K562 (cell line): ENCODE measurements around the gene TNFSF15. TPM values are rescaled to one million over a fixed set of nuclear protein-coding genes. Genes with fewer than 3 reads are reported as not detected.
"Not testable (repeated sequence)": the region's sequence is repeated elsewhere in the genome, so short reads cannot be mapped to it uniquely, and the experiment has no call there.

Experiments
- ATAC-seq: fragments of 200-7000 bp; cut with Tn5 transposase; 3 replicates; pipeline ENCODE4 v1.9.1; 2020; ENCODE audit warnings: moderate library complexity
- BruUV-seq: library from RNA; stranded (reverse); fragments of 400-500 nt; replicated peaks from 2 replicates; lab custom pipeline; 2021; lab: Mats Ljungman, UMichigan
- CTCF ChIA-PET: fragments of 300-600 bp; formaldehyde crosslinking; extraction: SDS; loops from one replicate; lab custom pipeline; 2021; ENCODE audit warnings: low intra/inter-chr PET ratio; lab: Yijun Ruan, JAX
- POLR2A ChIA-PET: fragments of 300-600, 350-650 bp; sonication (Branson Sonifier 250); formaldehyde crosslinking; extraction: SDS; loops from one replicate; lab custom pipeline; 2021; ENCODE audit warnings: antibody characterized with exemption, inconsistent platforms; lab: Yijun Ruan, JAX
- DNase-seq, 4 experiments: peaks; one replicate each; pipeline versions ENCODE4 v3.0.0 to v3.0.0-alpha.2; 2011 to 2018; ENCODE audit warnings: low spot score in 3 of 4, mixed read lengths in 3 of 4; ENCODE audit errors: extremely low read depth in 1 of 4
- FAIRE-seq: peaks from 2 replicates; lab custom pipeline; 2011; peaks lifted over from hg19 to GRCh38; lab: Jason Lieb, UNC
- H2AFZ ChIP-seq: 2 replicates; pipeline ENCODE4 v1.6.0; 2011; ENCODE audit warnings: low read depth, low read length, control low read depth, inconsistent platforms
- H3K27ac ChIP-seq: fragments of 200-600 bp; 3 replicates; pipeline ENCODE4 v1.8.0; 2011; ENCODE audit warnings: low read depth, mild to moderate bottlenecking, control low read depth, inconsistent platforms, low read length, moderate library complexity, mixed read lengths; ENCODE audit errors: extremely low read depth
- H3K27me3 ChIP-seq, 2 experiments: fragments of 300-600 bp in 1 of 2; 2 replicates in 1 of 2; 3 replicates in 1 of 2; pipeline versions ENCODE4 v1.6.0 to v1.8.0; 2011; ENCODE audit warnings: inconsistent platforms in 2 of 2, low read length in 2 of 2, mild to moderate bottlenecking in 1 of 2, mixed read lengths in 1 of 2, moderate library complexity in 1 of 2; ENCODE audit not compliant: control insufficient read depth in 2 of 2, insufficient read depth in 2 of 2
- H3K36me3 ChIP-seq: fragments of 300-600 bp; 3 replicates; pipeline ENCODE4 v1.8.0; 2011; ENCODE audit warnings: mild to moderate bottlenecking, low read length, inconsistent platforms; ENCODE audit not compliant: control insufficient read depth, insufficient read depth
- H3K4me1 ChIP-seq, 2 experiments: fragments of 200-600 bp in 1 of 2; replicated peaks in 1 of 2; 2 replicates in 1 of 2; 3 replicates in 1 of 2; pipeline versions ENCODE4 v1.5.1 to v1.8.0; 2011; ENCODE audit warnings: inconsistent platforms in 2 of 2, low read length in 2 of 2, mild to moderate bottlenecking in 1 of 2, mixed read lengths in 1 of 2, moderate library complexity in 1 of 2; ENCODE audit not compliant: control insufficient read depth in 2 of 2, insufficient read depth in 2 of 2
- H3K4me2 ChIP-seq: 2 replicates; pipeline ENCODE4 v1.6.1; 2011; ENCODE audit warnings: low read length, control low read depth, inconsistent platforms, mixed read lengths; ENCODE audit not compliant: insufficient read depth
- H3K4me3 ChIP-seq: fragments of 200-600 bp; sonication (generic), shearing (Covaris generic); 2 replicates; pipeline ENCODE4 v1.5.1; 2016; ENCODE audit warnings: control low read depth, inconsistent platforms
- H3K79me2 ChIP-seq: fragments of 200-600 bp; 3 replicates; pipeline ENCODE4 v1.8.0; 2011; ENCODE audit warnings: low read length, inconsistent platforms; ENCODE audit not compliant: control insufficient read depth, insufficient read depth
- H3K9ac ChIP-seq, 2 experiments: 2 replicates each; pipeline versions ENCODE4 v1.6.0 to v1.6.1; 2011; ENCODE audit warnings: low read depth in 2 of 2, low read length in 2 of 2, control low read depth in 1 of 2, inconsistent platforms in 1 of 2, mild to moderate bottlenecking in 1 of 2, mixed read lengths in 1 of 2; ENCODE audit not compliant: insufficient read depth in 1 of 2
- H3K9me1 ChIP-seq: one replicate; pipeline ENCODE4 v1.6.0; 2011; ENCODE audit warnings: inconsistent platforms, mild to moderate bottlenecking, low read length, moderate library complexity; ENCODE audit not compliant: control insufficient read depth, insufficient read depth
- H3K9me3 ChIP-seq: replicated peaks from 2 replicates; pipeline ENCODE4 v1.5.1; 2011; ENCODE audit warnings: low read depth, low read length, inconsistent platforms; ENCODE audit not compliant: control insufficient read depth, insufficient read depth
- H4K20me1 ChIP-seq: replicated peaks from 2 replicates; pipeline ENCODE4 v1.6.1; 2011; ENCODE audit warnings: low read length, inconsistent platforms, mixed read lengths; ENCODE audit not compliant: control insufficient read depth, insufficient read depth
- FIP1L1 ChIP-seq: fragments of 200-400 bp; formaldehyde crosslinking; IDR thresholded peaks from 2 replicates; pipeline ENCODE4 v1.6.1; 2018; ENCODE audit warnings: mild to moderate bottlenecking, low read depth, low read length; ENCODE audit not compliant: poor library complexity, severe bottlenecking
- MTF1 ChIP-seq: fragments of 250-450 bp; sonication (Bioruptor Pico); IDR thresholded peaks from 2 replicates; pipeline ENCODE4 v1.9.0; 2021; ENCODE audit warnings: moderate library complexity, mild to moderate bottlenecking, inconsistent platforms, borderline replicate concordance
- PCBP2 ChIP-seq: fragments of 200-400 bp; formaldehyde crosslinking; IDR thresholded peaks from 2 replicates; pipeline ENCODE4 v1.6.1; 2018; ENCODE audit warnings: low read length, low read depth, mild to moderate bottlenecking, moderate library complexity; ENCODE audit not compliant: poor library complexity, severe bottlenecking
- POLR3G ChIP-seq: IDR thresholded peaks from 2 replicates; pipeline ENCODE4 v1.6.1; 2011; ENCODE audit not compliant: insufficient read length, insufficient replicate concordance; ENCODE audit errors: extremely low read depth
- TCF3 ChIP-seq: sonication (generic); formaldehyde crosslinking; IDR thresholded peaks from 2 replicates; pipeline ENCODE4 v1.4.0; 2020; ENCODE audit warnings: mild to moderate bottlenecking, missing genetic modification reagents
- ZNF121 ChIP-seq: sonication (generic); formaldehyde crosslinking; conservative IDR thresholded peaks from 2 replicates; pipeline ENCODE4 v1.8.0; 2022; ENCODE audit warnings: missing genetic modification reagents
- ZNF57 ChIP-seq: fragments of 450-650 bp; formaldehyde crosslinking; IDR thresholded peaks from 2 replicates; pipeline ENCODE4 v1.4.0; 2020; ENCODE audit warnings: mild to moderate bottlenecking, moderate library complexity
- ZNF696 ChIP-seq: fragments of 250-450 bp; sonication (Bioruptor Pico); conservative IDR thresholded peaks from 2 replicates; pipeline ENCODE4 v1.4.0; 2020; ENCODE audit warnings: mild to moderate bottlenecking, moderate library complexity
- WGBS: fragments of 100-300 bp; shearing (Covaris generic); methylation state at CpG from one replicate; pipeline ENCODE4 v1.1.6; 2016; ENCODE audit warnings: low coverage, mixed read lengths; ENCODE audit not compliant: insufficient coverage; ENCODE audit errors: missing lambda C conversion rate; 5-methylcytosine and 5-hydroxymethylcytosine counted together
- in situ Hi-C: fragments of 300-500 bp; cut with MboI; formaldehyde crosslinking; loops from 4 replicates; pipeline ENCODE4 v1.15.0; 2018; ENCODE audit warnings: inconsistent platforms, mixed read lengths
- intact Hi-C: fragments of 100-400 bp; cut with micrococcal nuclease; formaldehyde crosslinking; loops from 2 replicates; pipeline ENCODE4 v1.14.2; 2022
- polyA plus RNA-seq, 8 experiments: library from polyadenylated mRNA; depleted of rRNA in 4 of 8; stranded (reverse) in 5 of 8; unstranded in 3 of 8; fragments of >200 nt; fragmentation: Nextera tagmentation in 2 of 8; fragmentation: Illumina TruSeq in 1 of 8; extraction: Ambion mirVana in 2 of 8; extraction: Trizol in 1 of 8; gene quantifications; 2 replicates each; pipeline versions ENCODE4 v1.2.1 to v1.2.3, GENCODE V29; 2011 to 2014; ENCODE audit warnings: inconsistent platforms in 1 of 8, missing spikeins in 1 of 8
- total RNA-seq, 7 experiments: library from RNA; depleted of rRNA in 6 of 7; stranded (reverse); fragments of >200 nt in 6 of 7; fragmentation: Illumina TruSeq in 2 of 7; extraction: Trizol in 2 of 7; gene quantifications; 2 replicates each; pipeline versions ENCODE4 v1.2.1 to v1.2.3, GENCODE V29; 2011 to 2021; ENCODE audit warnings: low replicate concordance in 1 of 7
- TF ChIP-seq, protein P1 (sequence below): fragments of 450-650 bp; formaldehyde crosslinking; IDR thresholded peaks from 2 replicates; pipeline ENCODE4 v1.4.0; 2020; ENCODE audit warnings: mild to moderate bottlenecking, moderate library complexity
- TF ChIP-seq, protein P2 (sequence below): sonication (generic); formaldehyde crosslinking; IDR thresholded peaks from 2 replicates; pipeline ENCODE4 v1.8.0; 2022; ENCODE audit warnings: missing genetic modification reagents, mild to moderate bottlenecking, borderline replicate concordance

The TNFSF15 gene
- total and polyA plus RNA-seq, 9 of the 15 experiments (the other 6 are each of a cell fraction or from before 2014, with no cell fraction given): not detected

DNA sequence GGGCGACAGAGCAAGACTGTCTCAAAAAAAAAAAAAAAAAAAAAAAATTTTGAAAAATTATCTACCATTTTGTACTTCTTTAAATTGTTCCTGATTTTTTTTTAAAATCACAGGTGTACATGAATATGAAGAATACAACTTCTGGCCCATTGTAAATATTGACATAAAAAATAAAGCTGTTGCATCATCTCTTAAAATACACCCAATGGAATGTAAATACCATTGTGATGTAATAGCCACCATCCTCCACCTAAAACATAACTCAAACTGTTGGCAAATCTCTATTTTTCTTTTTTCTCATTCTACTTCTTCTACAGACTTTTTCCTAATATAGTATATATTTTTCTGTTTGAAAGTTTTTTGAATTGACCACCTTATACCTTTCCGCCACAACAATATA lies 62.9 kb downstream of the TNFSF15 start (continued):
- TF ChIP-seq, protein P1, sequence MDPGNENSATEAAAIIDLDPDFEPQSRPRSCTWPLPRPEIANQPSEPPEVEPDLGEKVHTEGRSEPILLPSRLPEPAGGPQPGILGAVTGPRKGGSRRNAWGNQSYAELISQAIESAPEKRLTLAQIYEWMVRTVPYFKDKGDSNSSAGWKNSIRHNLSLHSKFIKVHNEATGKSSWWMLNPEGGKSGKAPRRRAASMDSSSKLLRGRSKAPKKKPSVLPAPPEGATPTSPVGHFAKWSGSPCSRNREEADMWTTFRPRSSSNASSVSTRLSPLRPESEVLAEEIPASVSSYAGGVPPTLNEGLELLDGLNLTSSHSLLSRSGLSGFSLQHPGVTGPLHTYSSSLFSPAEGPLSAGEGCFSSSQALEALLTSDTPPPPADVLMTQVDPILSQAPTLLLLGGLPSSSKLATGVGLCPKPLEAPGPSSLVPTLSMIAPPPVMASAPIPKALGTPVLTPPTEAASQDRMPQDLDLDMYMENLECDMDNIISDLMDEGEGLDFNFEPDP (CRISPR knock-in tag): no peak
- no peak for TF ChIP-seq FIP1L1
- no peak for TF ChIP-seq TCF3 (CRISPR knock-in tag)
- TF ChIP-seq ZNF121 (CRISPR knock-in tag): no peak
- TF ChIP-seq ZNF57 (CRISPR knock-in tag): no peak
- no peak for TF ChIP-seq POLR3G
- TF ChIP-seq PCBP2: no peak
- TF ChIP-seq, protein P2, sequence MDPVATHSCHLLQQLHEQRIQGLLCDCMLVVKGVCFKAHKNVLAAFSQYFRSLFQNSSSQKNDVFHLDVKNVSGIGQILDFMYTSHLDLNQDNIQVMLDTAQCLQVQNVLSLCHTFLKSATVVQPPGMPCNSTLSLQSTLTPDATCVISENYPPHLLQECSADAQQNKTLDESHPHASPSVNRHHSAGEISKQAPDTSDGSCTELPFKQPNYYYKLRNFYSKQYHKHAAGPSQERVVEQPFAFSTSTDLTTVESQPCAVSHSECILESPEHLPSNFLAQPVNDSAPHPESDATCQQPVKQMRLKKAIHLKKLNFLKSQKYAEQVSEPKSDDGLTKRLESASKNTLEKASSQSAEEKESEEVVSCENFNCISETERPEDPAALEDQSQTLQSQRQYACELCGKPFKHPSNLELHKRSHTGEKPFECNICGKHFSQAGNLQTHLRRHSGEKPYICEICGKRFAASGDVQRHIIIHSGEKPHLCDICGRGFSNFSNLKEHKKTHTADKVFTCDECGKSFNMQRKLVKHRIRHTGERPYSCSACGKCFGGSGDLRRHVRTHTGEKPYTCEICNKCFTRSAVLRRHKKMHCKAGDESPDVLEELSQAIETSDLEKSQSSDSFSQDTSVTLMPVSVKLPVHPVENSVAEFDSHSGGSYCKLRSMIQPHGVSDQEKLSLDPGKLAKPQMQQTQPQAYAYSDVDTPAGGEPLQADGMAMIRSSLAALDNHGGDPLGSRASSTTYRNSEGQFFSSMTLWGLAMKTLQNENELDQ (CRISPR knock-in tag): no peak
- no peak for TF ChIP-seq MTF1 (CRISPR knock-in tag)
- no peak for TF ChIP-seq ZNF696

DNA sequence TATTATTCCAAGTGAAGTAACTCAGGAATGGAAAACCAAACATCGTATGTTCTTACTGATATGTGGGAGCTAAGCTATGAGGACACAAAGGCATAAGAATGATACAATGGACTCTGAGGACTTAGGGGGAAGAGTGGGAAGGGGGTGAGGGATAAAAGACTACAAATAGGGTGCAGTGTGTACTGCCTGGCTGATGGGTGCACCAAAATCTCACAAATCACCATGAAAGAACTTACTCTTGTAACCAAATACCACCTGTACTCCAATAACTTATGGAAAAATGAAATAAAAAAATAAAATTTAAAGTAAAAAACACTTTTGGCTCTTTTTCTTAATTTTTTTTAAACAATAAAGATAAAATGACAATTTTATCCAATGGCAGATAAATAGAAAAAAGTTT lies 64.3 kb downstream of the TNFSF15 start:
- H3K27me3 ChIP-seq, H3K4me1 ChIP-seq, FAIRE-seq, H2AFZ ChIP-seq, H4K20me1 ChIP-seq, H3K9ac ChIP-seq, H3K9me3 ChIP-seq, H3K4me2 ChIP-seq, H3K27ac ChIP-seq, CTCF ChIA-PET, H3K36me3 ChIP-seq, POLR2A ChIA-PET, H3K9me1 ChIP-seq, BruUV-seq, ATAC-seq, H3K4me3 ChIP-seq, intact Hi-C loops, DNase-seq, H3K79me2 ChIP-seq: not testable (repeated sequence)
- 0% methylated on average over 1 of the region's 1 CpG for WGBS
- in situ Hi-C loops: loop anchor here (25.0 kb wide), 1 partner anchor 171 kb away; no protein-coding TSS in a partner anchor
